NCI-H748 (cell line): ENCODE results near the gene C12orf57.

Experiments used
- DNase-seq: peaks from one replicate; lab custom pipeline; 2025; ENCODE audit not compliant: unreplicated experiment; lab: John Stamatoyannopoulos, UW

The C12orf57 gene

DNA sequence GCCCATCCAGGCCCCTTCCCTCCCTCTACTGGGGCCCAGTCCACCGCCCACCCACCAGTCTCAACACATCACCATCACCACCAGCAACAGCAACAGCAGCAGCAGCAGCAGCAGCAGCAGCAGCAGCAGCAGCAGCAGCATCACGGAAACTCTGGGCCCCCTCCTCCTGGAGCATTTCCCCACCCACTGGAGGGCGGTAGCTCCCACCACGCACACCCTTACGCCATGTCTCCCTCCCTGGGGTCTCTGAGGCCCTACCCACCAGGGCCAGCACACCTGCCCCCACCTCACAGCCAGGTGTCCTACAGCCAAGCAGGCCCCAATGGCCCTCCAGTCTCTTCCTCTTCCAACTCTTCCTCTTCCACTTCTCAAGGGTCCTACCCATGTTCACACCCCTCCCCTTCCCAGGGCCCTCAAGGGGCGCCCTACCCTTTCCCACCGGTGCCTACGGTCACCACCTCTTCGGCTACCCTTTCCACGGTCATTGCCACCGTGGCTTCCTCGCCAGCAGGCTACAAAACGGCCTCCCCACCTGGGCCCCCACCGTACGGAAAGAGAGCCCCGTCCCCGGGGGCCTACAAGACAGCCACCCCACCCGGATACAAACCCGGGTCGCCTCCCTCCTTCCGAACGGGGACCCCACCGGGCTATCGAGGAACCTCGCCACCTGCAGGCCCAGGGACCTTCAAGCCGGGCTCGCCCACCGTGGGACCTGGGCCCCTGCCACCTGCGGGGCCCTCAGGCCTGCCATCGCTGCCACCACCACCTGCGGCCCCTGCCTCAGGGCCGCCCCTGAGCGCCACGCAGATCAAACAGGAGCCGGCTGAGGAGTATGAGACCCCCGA is 7.0 kb upstream of the C12orf57 start:
- DNase-seq: peak; percentile 50

DNA sequence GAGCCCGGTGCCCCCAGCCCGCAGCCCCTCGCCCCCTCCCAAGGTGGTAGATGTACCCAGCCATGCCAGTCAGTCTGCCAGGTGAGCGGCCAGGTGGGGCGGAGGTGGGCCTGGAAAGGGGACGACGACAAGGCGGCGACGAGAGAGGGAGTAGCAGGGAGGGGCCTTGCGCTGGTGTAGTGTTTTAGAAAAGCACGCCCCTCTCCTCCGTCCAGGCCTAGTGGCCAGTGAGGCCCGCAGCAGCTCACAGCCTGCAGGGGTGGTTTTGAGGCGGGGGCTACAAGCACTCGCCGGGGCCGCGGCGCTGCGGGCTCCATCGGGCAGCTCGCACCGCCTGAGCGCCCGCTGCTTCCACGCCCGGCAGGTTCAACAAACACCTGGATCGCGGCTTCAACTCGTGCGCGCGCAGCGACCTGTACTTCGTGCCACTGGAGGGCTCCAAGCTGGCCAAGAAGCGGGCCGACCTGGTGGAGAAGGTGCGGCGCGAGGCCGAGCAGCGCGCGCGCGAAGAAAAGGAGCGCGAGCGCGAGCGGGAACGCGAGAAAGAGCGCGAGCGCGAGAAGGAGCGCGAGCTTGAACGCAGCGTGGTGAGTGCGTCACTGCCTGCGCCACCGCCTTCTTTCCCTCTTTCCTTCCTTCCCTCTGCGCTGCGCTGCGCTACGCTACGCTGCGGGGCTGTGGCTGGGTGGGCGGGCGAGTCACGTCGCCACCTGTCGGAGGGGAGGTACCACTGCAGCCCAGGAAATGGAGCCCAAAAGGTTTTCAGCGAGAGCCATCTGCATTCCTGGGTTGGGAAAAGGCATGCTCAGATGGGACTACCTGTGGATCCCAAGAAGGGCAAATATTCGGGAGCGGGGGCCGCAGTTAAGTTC is 6.1 kb upstream of the C12orf57 start:
- DNase-seq: peak; percentile 96

DNA sequence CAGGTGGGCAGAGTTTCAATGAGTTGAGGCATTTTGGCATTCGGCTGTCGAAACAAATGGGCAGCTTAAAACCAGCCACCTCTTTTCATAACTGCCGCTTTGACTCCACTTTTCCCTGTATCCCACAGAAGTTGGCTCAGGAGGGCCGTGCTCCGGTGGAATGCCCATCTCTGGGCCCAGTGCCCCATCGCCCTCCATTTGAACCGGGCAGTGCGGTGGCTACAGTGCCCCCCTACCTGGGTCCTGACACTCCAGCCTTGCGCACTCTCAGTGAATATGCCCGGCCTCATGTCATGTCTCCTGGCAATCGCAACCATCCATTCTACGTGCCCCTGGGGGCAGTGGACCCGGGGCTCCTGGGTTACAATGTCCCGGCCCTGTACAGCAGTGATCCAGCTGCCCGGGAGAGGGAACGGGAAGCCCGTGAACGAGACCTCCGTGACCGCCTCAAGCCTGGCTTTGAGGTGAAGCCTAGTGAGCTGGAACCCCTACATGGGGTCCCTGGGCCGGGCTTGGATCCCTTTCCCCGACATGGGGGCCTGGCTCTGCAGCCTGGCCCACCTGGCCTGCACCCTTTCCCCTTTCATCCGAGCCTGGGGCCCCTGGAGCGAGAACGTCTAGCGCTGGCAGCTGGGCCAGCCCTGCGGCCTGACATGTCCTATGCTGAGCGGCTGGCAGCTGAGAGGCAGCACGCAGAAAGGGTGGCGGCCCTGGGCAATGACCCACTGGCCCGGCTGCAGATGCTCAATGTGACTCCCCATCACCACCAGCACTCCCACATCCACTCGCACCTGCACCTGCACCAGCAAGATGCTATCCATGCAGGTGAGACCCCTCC is 5.2 kb upstream of the C12orf57 start:
- DNase-seq: no peak

DNA sequence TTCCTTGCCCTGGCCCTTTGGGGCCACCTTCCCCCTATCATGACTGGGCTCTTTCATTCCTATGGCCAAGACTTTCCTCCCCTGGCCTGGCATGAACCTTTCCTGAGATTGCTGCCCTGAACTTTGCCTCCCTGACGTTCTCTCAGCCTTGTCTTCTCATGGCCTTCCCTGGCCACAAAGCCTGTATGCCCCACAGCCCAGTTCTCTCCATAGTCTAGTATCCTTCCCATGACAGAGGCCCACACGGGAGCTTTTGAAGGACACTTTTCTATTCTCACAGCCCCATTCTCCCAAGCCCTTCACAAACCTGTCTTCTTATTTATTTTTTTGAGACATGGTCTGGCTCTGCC is 4.7 kb upstream of the C12orf57 start:
- DNase-seq: no peak

DNA sequence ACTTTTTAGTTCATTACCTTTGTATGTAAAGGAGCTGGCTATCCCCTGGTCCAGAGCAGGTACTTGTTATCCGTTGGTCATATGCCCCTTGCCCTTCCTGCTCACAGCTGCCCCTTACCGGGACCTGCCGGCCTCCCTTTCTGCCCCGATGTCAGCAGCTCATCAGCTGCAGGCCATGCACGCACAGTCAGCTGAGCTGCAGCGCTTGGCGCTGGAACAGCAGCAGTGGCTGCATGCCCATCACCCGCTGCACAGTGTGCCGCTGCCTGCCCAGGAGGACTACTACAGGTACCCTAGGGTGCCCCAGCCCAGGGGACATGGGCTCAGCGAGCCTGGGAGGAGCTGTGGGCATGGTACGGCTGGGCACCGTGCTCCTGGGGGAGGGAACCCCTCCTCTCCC is 2.6 kb upstream of the C12orf57 start:
- DNase-seq: no peak

DNA sequence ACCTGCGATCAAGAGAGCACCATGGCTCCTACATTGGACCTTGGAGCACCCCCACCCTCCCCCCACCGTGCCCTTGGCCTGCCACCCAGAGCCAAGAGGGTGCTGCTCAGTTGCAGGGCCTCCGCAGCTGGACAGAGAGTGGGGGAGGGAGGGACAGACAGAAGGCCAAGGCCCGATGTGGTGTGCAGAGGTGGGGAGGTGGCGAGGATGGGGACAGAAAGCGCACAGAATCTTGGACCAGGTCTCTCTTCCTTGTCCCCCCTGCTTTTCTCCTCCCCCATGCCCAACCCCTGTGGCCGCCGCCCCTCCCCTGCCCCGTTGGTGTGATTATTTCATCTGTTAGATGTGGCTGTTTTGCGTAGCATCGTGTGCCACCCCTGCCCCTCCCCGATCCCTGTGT is 2.0 kb upstream of the C12orf57 start:
- DNase-seq: no peak

DNA sequence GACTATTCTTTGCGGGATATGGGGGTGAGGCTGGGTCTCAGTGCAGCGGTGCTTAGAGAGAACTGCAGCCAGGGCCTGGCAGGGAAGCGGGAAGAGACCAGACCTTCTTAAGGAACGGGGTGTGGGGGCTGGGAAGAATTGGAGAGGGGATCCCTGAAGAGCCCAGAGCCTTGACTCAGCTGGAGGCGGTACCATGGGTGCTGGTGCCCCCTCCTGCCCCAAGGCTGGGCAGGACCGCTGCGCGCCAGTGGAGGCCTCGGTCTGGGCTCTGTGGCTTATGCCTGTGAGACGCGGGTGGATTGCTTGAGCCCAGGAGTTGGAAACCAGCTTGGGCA is 1.5 kb upstream of the C12orf57 start:
- no peak for DNase-seq

DNA sequence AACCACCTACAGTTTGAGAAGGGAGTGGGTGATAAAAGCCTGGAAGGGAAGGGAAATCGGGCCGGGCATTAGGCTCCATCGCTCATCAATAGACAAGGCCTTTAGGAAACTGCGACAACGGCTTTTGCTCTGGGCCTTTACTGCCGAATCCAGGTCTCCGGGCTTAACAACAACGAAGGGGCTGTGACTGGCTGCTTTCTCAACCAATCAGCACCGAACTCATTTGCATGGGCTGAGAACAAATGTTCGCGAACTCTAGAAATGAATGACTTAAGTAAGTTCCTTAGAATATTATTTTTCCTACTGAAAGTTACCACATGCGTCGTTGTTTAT is 467 bp upstream of the C12orf57 start:
- DNase-seq: peak; percentile 89

DNA sequence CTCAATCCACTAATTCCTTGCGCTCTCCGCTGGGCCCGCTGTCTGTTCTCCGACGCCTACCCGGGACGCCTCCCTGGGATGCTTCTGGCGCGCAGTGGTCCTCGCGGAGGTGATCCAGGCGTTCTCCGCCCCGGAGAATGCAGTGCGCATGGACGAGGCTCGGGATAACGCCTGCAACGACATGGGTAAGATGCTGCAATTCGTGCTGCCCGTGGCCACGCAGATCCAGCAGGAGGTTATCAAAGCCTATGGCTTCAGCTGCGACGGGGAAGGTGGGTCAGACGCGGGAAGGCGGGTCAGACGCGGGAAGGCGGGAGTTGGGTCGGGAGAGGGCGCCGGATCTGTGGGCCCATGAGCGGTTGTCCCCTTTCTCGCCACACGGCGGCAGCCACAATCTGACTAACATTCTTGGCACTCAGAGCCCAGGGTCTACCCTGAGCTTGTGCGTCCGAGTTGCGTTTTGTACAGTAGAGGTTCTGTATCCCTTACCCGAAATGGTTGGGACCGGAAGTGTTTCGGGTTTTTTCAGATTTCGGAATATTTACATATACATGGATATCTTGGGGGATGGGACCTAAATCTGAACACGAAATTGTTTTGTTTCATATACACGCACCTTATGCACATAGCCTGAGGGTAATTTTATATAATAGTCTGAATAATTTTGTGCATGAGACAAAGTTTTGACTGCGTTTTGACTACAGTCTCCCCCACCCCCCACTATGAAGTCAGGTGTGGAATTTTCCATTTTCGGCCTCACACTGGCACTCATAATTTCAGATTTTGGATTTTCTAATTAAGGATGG is 762 bp downstream of the C12orf57 start:
- DNase-seq: peak; percentile 91

DNA sequence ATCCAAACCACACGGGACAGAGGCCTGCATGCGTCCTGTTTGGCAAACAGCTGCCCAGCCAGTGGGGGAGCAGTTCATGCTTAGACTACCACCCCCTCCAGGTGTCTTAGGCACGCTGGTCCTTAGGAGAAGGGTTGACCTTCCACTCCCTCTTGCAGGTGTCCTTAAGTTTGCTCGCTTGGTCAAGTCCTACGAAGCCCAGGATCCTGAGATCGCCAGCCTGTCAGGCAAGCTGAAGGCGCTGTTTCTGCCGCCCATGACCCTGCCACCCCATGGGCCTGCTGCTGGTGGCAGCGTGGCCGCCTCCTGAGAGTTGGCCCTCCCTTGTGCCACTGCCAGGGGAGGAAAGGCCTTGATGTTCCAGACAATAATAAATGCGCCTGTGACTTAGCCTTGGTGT is 1.8 kb downstream of the C12orf57 start:
- no peak for DNase-seq

DNA sequence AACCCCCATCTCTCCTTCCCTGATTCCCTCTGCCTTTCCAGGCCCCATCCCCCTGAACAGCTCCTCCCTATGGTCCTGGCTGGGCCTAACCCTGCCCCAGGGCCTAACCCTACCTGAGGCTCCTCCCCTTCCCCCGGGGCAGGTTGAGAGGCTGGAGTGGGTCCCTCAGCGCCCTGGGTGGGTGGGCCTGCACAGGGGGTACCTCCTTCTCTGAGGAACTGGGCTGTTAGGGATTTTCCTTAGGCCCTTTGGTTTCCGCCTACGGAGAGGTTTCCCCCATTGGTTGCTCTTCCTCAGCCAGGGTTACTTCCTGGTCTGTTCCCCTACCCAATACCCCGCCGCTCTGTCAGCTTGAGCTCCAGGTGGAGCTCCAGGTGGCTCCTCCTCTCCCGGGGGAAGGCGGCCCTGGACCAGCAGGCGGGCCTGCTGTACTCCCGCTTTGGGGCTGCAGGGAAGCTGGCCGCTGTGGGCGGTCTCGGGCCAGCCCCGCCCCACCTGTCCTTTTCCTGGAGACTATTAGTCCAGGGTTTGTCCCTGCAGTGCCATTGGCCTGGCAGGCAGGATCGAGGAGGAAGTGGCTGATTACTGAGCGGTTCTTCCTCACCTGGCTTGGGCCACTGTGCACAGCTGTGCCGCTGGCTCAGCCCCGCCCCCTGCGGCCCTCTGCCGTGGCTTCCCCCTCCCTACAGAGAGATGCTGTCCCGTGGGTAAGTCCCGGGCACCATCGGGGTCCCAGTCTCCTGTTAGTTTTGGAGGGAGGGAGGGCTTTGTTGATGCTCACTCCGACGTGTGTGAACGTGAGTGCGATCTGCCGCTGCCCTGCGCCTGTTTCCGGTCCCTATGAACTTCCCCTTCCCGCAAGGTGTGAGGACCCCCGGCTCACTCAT is 2.5 kb downstream of the C12orf57 start:
- peak; percentile 94 for DNase-seq

DNA sequence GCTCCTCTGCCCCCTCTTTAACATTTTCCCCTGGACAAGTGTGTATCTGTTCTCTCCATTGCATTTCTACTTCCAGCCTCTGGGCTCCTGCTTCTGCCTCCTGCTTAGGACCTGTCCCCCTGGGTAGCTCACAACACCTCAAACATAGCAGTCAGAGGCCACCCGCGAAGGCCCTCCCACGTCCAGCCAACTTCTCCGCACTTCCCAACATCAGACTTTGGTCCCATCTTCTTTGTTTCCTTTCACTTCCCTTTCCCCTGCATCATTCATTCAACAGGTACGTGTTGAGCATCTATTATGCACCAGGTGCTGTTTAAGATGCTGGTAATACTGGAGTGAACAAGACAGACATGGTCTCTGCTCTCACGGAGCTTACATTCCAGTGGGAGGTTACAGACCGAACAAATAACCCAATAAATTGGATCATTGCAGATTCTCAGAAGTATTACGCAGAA is 3.1 kb downstream of the C12orf57 start:
- no peak for DNase-seq

DNA sequence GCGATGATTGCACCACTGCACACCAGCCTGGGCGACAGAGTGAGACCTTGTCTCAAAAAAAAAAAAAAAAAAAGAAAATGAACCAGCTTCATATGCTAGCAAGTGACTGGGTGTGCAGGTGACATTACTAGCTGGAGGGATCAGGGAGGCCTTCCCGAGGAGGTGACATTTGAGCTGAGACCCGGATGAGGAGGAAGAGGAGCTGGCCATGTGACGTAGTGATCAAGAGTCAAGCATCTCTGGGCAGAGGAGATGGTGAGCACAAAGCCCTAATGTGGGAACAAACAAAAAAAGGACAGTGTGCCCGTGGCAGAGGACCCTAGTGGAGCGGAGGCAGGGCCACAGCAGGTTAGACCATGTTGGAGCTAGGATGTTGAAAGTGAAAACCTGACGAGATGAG is 3.8 kb downstream of the C12orf57 start:
- DNase-seq: no peak

DNA sequence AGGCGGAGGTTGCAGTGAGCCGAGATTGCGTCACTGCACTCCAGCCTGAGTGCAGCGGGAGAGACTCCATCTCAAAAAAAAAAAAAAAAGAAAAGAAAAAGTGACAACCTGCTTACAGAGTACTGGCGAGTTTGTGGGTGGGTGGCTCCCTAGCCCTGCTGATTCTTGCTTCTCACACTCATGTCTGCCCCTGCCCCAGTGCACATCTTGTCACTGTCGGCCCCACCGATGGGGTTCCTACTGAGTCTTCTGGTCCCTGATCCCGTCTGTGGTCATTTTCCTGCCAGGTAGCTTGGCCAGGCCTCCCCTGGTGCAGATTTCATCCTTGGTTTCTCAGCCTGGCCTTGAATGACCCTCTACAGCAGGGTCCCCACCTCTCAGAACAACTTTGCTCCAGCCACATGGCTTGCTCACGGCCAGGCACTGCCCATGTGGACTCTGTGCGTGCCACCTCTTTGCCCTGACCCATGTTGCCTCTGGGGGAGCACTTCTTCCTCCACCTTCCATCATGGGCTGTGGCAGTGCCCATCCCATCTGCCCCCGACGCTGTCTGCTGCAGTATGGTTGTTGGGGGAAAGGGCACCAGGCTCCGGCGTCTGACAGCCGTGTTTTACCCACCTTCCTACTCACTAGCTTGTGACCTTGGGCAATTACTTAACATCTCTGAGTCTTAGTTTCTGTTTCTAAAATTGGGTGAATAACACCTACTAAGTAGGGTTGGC is 5.2 kb downstream of the C12orf57 start:
- DNase-seq: no peak

DNA sequence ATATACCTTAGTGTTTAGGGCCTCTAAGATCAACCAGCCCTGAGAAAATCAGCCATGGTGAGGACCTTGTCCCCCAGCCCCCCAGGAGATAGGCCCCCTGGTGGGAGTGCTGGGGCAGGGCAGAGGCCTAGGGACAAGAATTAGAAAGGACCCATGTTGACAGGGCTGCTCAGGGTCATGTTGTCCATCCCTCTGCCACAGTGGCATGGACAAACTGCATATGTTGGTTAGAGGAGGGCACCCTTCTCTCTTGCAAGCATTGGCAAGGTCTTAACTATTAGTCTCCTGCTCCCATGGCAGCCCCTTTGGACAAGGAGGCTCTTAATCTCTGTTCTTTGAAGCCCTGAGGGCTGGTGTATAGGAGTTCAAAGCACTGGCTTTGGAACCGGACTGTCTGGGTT is 6.6 kb downstream of the C12orf57 start:
- DNase-seq: no peak

DNA sequence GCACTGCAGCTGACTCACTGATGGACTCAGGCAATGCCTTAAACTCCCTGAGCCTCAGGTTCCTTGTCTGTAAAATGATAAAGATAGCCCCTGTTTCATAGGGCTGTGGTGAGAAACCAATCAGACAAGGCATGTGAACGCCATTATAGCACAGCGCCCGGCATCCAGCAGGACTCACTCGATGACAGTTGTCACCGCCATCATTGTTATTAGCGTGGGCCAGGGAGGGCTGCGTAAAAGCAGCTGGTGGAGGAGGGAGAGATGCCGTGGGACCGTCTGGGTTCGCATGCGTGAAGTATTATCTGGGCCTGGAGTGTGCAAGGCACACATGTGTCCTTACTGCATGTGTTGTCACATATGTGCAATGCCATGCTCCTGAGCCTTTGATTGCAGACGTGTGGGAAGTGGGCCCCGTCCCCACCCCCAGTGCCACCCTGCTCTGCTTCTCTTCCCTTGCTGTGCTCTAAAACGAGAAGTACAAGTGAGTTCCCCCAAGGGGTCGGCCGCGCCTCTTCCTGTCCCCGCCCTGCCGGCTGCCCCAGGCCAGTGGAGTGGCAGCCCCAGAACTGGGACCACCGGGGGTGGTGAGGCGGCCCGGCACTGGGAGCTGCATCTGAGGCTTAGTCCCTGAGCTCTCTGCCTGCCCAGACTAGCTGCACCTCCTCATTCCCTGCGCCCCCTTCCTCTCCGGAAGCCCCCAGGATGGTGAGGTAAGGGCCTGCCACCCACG is 7.2 kb downstream of the C12orf57 start, which contains the start of gene PTPN6:
TSS of gene PTPN6 (plus strand) at position 546 of the 730 bp plus-strand sequence. CDS start at position 703, 157 bp downstream.
- DNase-seq: no peak

DNA sequence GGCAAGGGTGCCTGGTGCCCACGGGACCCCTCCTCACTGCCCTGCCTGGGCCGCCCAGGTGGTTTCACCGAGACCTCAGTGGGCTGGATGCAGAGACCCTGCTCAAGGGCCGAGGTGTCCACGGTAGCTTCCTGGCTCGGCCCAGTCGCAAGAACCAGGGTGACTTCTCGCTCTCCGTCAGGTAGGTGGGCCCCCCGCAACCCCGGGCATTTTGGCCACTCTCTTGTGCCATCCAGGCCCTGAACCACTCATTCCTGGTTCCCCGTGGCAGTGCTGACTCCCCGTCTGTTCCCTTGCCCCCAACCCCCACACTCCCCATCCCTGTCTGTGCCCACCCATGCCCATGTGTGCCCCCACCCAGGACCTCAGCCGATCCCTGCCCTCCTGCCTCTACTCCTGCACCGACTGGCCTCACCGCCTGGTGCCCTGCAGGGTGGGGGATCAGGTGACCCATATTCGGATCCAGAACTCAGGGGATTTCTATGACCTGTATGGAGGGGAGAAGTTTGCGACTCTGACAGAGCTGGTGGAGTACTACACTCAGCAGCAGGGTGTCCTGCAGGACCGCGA is 7.8 kb downstream of the C12orf57 start:
- no peak for DNase-seq
